Esophagus (tissue), 2 donors: ENCODE measurements around the gene LEF1. TPM values are rescaled to one million over a fixed set of nuclear protein-coding genes. Genes with fewer than 3 reads are reported as not detected.

Experiments used
- H3K27ac ChIP-seq, 2 donors: one replicate each; pipeline ENCODE4 v1.5.1; 2013; ENCODE audit warnings: low read depth in 2 of 2, mild to moderate bottlenecking in 2 of 2, inconsistent platforms in 1 of 2, low read length in 1 of 2, moderate library complexity in 1 of 2
- H3K27me3 ChIP-seq, 2 donors: one replicate each; pipeline ENCODE4 v1.6.1; 2013; ENCODE audit warnings: low read length in 2 of 2, control low read depth in 1 of 2, mild to moderate bottlenecking in 1 of 2; ENCODE audit not compliant: insufficient read depth in 2 of 2, control insufficient read depth in 1 of 2
- H3K36me3 ChIP-seq, 2 donors: one replicate each; pipeline ENCODE4 v1.6.1; 2013; ENCODE audit warnings: low read length in 1 of 2; ENCODE audit not compliant: control insufficient read depth in 2 of 2, insufficient read depth in 2 of 2
- H3K4me1 ChIP-seq, 2 donors: one replicate each; pipeline ENCODE4 v1.6.1; 2013; ENCODE audit warnings: low read length in 1 of 2; ENCODE audit not compliant: control insufficient read depth in 2 of 2, insufficient read depth in 2 of 2
- H3K4me3 ChIP-seq, 2 donors: one replicate each; pipeline ENCODE4 v1.5.1; 2013; ENCODE audit warnings: low read length in 2 of 2, mild to moderate bottlenecking in 2 of 2, low read depth in 1 of 2, moderate library complexity in 1 of 2
- H3K9me3 ChIP-seq, 2 donors: one replicate each; pipeline ENCODE4 v1.6.1; 2013; ENCODE audit warnings: mild to moderate bottlenecking in 2 of 2, low read depth in 1 of 2, low read length in 1 of 2, moderate library complexity in 1 of 2; ENCODE audit not compliant: control insufficient read depth in 2 of 2, insufficient read depth in 1 of 2
- WGBS, 2 donors: extraction: QIAGEN DNeasy Blood & Tissue Kit; methylation state at CpG; one replicate each; pipeline ENCODE4 v1.1.7; 2013; 5-methylcytosine and 5-hydroxymethylcytosine counted together
- polyA plus RNA-seq, 2 donors: library from polyadenylated mRNA; stranded (reverse); fragments of 200-250 nt; gene quantifications; one replicate each; pipeline ENCODE4 v1.2.3, GENCODE V29; 2013
- donor health status: healthy with polysubstance abuse.
- donor health status: Bipolar disorder and iron deficiency.

The LEF1 gene
- polyA plus RNA-seq, 2 donors: 4.6 to 7.4 TPM

DNA sequence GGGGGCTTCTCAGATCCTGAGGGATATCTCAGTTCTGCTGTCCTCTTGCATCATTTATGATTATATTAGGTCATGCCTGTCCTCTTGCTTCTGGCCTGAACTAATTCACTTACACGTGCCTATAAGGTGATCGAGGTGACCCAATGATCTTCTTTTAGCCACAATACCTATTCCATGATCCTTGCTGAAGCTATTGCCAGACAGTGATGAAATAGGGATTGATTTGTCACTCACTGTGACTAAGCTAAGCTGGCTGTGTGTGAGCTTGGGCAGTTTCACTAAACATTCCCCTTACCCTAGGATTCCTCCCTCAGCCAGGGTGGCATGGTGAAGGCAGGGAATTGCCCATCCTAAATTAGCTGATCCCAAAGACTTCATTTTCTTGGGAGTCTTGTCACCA lies 160.0 kb downstream of the LEF1 start:
- Histone ChIP-seq H3K27me3 (no peaks in the 10 kb centered on the region), H3K4me3 (no peak overlapping the region), H3K27ac (no peak overlapping the region), H3K4me1 (peaks cover 2 to 4% of the 10 kb centered on the region in 2 donors), H3K9me3 (no peaks in the 10 kb centered on the region), H3K36me3 (peaks cover 2 to 4% of the 10 kb centered on the region in 2 donors)
- WGBS, 2 donors: 72 to 76% methylated on average over 2 of the region's 2 CpGs

DNA sequence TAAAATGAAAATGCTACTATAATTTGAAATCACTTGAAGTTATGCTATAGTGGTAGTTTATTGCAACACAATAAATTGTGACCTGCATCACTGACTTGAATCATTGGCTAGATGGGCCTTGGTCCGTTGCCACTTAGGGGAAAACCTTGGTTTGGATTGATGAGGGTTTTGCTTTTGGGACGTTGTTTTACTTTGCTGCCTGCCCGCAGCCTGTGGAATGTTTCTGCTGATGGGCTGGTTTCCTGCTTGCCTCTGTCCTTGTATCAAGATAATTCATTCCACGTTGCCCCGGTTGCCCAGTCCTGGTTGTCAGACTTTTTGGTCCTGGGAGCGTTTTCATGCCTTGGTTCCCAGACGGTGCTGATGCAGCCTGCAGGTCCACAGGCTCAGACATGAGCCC lies 160.7 kb downstream of the LEF1 start:
- H3K4me3 ChIP-seq: no peak overlapping the region

DNA sequence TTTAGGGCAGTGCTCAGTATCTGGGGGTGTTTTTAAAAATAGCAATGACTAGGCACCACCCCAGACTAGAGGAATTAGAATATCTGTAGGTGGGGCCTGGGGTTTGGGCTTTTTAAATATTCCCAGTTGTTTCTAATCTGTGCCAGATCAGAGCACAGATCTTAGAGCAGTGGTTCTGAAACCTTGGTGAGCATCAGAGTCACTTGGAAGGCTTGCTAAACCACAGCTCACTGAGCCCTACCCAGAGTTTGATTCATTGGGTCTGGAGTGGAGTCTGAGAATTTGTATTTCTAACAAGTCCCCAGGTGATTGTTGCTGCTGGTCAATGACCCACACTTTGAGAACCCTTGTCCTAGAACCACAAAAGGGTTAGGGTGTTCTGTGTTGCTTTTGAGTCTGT lies 162.4 kb downstream of the LEF1 start:
- peaks cover 2% of the 10 kb centered on the region in 2 donors for H3K36me3 ChIP-seq
- H3K4me3 ChIP-seq: no peak overlapping the region
- no peaks in the 10 kb centered on the region for H3K27me3 ChIP-seq
- no peaks in the 10 kb centered on the region for H3K9me3 ChIP-seq
- peaks cover 2 to 5% of the 10 kb centered on the region in 2 donors for H3K4me1 ChIP-seq
- no peak overlapping the region for H3K27ac ChIP-seq

More for the DNA sequence above, 160.7 kb downstream of the LEF1 start:
- H3K36me3 ChIP-seq: peaks cover 2% of the 10 kb centered on the region in 2 donors
- H3K4me1 ChIP-seq: peaks cover 2 to 5% of the 10 kb centered on the region in 2 donors
- H3K27me3 ChIP-seq: no peaks in the 10 kb centered on the region
- WGBS, 2 donors: 97% methylated on average over 7 of the region's 7 CpGs
- no peak overlapping the region for H3K27ac ChIP-seq
- H3K9me3 ChIP-seq: no peaks in the 10 kb centered on the region

DNA sequence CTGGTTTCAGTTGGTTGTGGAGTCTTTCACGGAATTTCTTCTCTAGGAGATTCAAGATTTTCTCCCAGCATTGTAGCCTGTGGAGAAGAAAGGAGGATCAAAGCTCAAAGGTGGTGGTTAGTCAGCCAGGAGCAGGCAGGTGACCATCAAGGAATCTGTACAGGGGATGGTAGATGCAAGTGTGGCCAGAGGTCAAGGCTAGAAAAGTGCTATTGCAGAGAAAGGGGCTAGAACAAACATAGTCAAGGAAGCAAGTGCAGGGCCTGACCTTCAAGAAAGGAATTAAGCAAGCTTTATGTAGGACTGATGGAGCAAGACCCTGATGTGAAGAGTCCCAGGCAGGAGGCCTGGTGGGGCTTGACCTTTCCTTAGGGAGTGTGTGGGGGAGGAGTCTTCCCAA lies 162.9 kb downstream of the LEF1 start:
- H3K4me1 ChIP-seq: peaks cover 2 to 5% of the 10 kb centered on the region in 2 donors
- peaks cover 0 to 2% of the 10 kb centered on the region in 2 donors for H3K36me3 ChIP-seq
- no peaks in the 10 kb centered on the region for H3K9me3 ChIP-seq
- H3K4me3 ChIP-seq: no peak overlapping the region
- 91 to 94% methylated on average over 1 of the region's 1 CpG for WGBS, 2 donors
- no peaks in the 10 kb centered on the region for H3K27me3 ChIP-seq
- H3K27ac ChIP-seq: no peak overlapping the region

DNA sequence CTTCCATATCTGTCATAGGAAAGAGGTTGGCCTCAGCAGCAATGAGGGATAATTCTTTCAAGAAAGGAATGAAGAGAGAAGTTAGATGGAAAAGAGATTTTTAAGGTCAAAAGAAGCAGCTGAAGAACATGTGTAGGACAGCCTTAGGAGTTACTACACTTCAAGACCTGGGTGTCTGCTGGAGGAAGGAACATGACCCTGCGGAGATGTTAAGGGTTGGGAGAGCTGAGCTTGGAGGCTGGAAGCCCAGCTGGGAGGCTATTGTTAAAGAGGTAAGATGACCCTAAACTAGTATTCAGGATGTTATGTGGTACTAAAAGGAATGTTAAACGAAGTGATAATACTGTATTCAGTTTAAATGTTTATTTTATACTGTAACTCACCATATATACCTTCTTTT lies 164.1 kb downstream of the LEF1 start:
- no peak overlapping the region for H3K27ac ChIP-seq
- no peaks in the 10 kb centered on the region for H3K27me3 ChIP-seq
- H3K9me3 ChIP-seq: no peaks in the 10 kb centered on the region
- no peak overlapping the region for H3K4me3 ChIP-seq
- H3K4me1 ChIP-seq: peaks cover 2 to 5% of the 10 kb centered on the region in 2 donors
- peaks cover 0 to 2% of the 10 kb centered on the region in 2 donors for H3K36me3 ChIP-seq
- WGBS, 2 donors: 89 to 94% methylated on average over 2 of the region's 2 CpGs

DNA sequence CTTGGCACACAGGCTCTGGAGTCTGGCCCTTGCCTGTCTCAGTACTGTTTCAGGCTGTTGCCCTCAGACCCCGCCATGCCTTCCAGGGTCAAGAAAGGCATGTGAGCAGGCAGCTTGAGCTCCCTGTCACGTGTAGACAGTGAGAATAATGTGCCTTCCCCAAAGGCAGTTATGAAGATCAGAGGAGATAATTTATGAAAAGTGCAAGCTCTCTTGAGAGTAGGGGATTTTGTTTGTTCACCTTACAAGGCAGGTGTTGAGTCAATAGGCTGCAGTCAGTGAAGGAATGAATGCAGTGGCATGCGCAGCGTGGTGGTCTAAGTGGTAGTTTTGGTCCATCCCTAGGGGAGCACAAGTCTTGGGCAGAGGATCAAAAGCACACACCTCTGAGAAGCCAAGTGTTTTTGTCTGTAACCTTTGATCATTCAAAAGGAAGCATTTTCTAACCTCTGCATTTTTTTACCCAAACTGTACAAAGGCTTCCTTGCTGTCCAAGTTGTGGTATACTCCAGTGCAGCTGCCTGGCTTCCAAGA lies 164.7 kb downstream of the LEF1 start:
- Histone ChIP-seq H3K27ac (no peak overlapping the region), H3K4me3 (no peak overlapping the region), H3K36me3 (peaks cover 0 to 2% of the 10 kb centered on the region in 2 donors), H3K4me1 (peaks cover 2 to 5% of the 10 kb centered on the region in 2 donors), H3K9me3 (no peaks in the 10 kb centered on the region), H3K27me3 (no peaks in the 10 kb centered on the region)
- WGBS, 2 donors: 73 to 88% methylated on average over 4 of the region's 4 CpGs

DNA sequence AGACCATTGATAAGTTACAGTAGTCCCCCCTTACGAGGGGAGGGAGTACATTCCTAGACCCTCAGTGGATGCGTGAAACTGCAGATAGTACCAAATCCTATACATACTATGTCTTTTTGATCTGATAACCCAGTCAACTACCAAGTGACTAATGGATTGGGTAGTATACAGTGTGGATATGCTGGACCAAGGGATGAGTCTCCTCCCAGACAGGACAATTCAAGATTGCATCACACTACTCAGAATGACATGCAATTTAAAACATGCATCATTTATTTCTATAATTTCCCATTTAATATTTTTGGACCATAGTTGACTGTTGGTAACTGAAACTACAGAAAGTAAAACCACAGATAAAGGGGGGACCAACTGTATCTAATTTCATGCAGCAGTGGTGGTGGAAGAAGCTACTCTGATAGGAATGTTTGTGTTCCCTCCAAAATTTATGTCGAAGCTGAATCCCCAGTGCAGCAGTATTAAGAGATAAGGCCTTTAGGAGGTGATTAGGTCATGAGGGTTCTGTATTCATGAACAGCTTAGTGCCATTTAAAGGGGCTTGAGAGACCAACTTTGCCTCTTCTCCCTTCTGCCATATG lies 167.1 kb downstream of the LEF1 start:
- Histone ChIP-seq H3K27me3 (no peaks in the 10 kb centered on the region), H3K4me1 (peaks cover 0 to 5% of the 10 kb centered on the region in 2 donors), H3K4me3 (no peak overlapping the region), H3K36me3 (no peaks in the 10 kb centered on the region), H3K9me3 (no peaks in the 10 kb centered on the region), H3K27ac (no peak overlapping the region)
- WGBS, 2 donors: 90 to 92% methylated on average over 3 of the region's 3 CpGs

- Histone ChIP-seq H3K27ac (no peak overlapping the region), H3K27me3 (no peaks in the 10 kb centered on the region), H3K4me3 (no peak overlapping the region), H3K4me1 (peaks cover 0 to 5% of the 10 kb centered on the region in 2 donors), H3K36me3 (peaks cover 0 to 3% of the 10 kb centered on the region in 2 donors), H3K9me3 (no peaks in the 10 kb centered on the region)
- WGBS, 2 donors: 82 to 85% methylated on average over 2 of the region's 2 CpGs
Measured at GRCh38 chr4:107999932-108000539, 168.7 kb downstream of the LEF1 start.

DNA sequence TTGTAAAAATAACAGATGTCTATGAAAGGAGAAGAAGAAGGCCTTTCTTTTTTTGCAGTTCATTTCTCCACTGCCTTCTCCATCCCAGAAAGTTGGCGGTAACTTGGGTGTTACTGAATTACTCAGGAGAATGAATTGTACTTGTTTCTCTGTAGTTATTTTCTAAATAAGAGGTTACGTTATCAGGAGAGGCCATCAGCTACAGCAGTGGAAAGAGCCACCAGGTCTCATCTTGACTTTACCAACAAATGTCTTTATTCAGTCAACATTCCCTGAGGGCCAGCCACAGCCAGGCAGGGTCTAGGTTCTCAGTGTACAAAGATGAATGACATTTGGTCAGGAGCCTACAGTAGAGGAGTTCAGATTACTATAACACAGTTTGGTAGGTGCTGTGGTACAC lies 170.9 kb downstream of the LEF1 start:
- WGBS, 2 donors: 83 to 96% methylated on average over 2 of the region's 2 CpGs
- no peaks in the 10 kb centered on the region for H3K27me3 ChIP-seq
- no peaks in the 10 kb centered on the region for H3K9me3 ChIP-seq
- H3K36me3 ChIP-seq: peaks cover 0 to 3% of the 10 kb centered on the region in 2 donors
- no peak overlapping the region for H3K4me3 ChIP-seq
- peak overlapping the region; percentile 5 to 64 for H3K27ac ChIP-seq
- no peaks in the 10 kb centered on the region for H3K4me1 ChIP-seq
